ENCODE data around the gene GPR55. TPM values are rescaled to one million over a fixed set of nuclear protein-coding genes. Genes with fewer than 3 reads are reported as not detected.
"Not testable (repeated sequence)": the region's sequence is repeated elsewhere in the genome, so short reads cannot be mapped to it uniquely, and the experiment has no call there.

Gene GPR55
- total RNA-seq, result 1 to 10 TPM; 1.5 to 1.6 TPM

- H3K27me3 Mint-ChIP-seq, result peaks cover 11% of the 10 kb centered on the region
- ChIA-PET POLR2A (interaction anchor here (0.8 to 4.3 kb wide), 8 partner anchors 12 to 61 kb away, joined by 3 to 49 read pairs (median 5); no protein-coding TSS in a partner anchor), CTCF (interaction anchor here (0.7 to 5.9 kb wide), 22 partner anchors 12 to 128 kb away, joined by 3 to 110 read pairs (median 5); partner anchors contain the start of gene ITM2C)
- no peaks in the 10 kb centered on the region for H3K36me3 Mint-ChIP-seq
- DNase-seq, result peak; percentile 90
- peak within 1 kb of the TSS; percentile 91 for H3K27ac Mint-ChIP-seq
- intact Hi-C loops (cut with micrococcal nuclease), result loop anchor here (1.0 kb wide), 6 partner anchors 19 to 76 kb away; no protein-coding TSS in a partner anchor
- peaks cover 58% of the 10 kb centered on the region for H3K4me1 Mint-ChIP-seq (ENCODE audit: low read depth)
- peak within 1 kb of the TSS; percentile 74 for H3K4me3 Mint-ChIP-seq
- no peaks in the 10 kb centered on the region for H3K9me3 Mint-ChIP-seq
Observed at GRCh38 chr2:230924470-230925341, at the start of gene GPR55. TSS of gene GPR55 (minus strand) at chr2:230925242. CDS start at chr2:230910962, 14,280 bp downstream.

GRCh38 chr2:230974096-230974913 lies 49.3 kb upstream of the GPR55 start:
- intact Hi-C loops (cut with micrococcal nuclease), result loop anchor here (1.0 kb wide), 5 partner anchors 10 to 69 kb away; no protein-coding TSS in a partner anchor
- no peaks in the 10 kb centered on the region for H3K9me3 Mint-ChIP-seq
- ChIA-PET POLR2A (interaction anchor here (1.2 to 3.3 kb wide), 2 partner anchors 10 to 48 kb away, joined by 5 to 24 read pairs; no protein-coding TSS in a partner anchor), CTCF (interaction anchor here (1.1 to 3.2 kb wide), 7 partner anchors 11 to 150 kb away, joined by 4 to 13 read pairs (median 7); partner anchors contain the start of gene GPR55)
- H3K4me1 Mint-ChIP-seq (ENCODE audit: low read depth), result peaks cover 54% of the 10 kb centered on the region
- peak overlapping the region; percentile 17 for H3K4me3 Mint-ChIP-seq
- H3K36me3 Mint-ChIP-seq, result no peaks in the 10 kb centered on the region
- H3K27me3 Mint-ChIP-seq, result peaks cover 15% of the 10 kb centered on the region
- DNase-seq, result peak; percentile 87
- H3K27ac Mint-ChIP-seq, result peak overlapping the region; percentile 85

GRCh38 chr2:230972046-230972445 lies 47.0 kb upstream of the GPR55 start:
- peaks cover 10% of the 10 kb centered on the region for H3K27me3 Mint-ChIP-seq
- no peaks in the 10 kb centered on the region for H3K9me3 Mint-ChIP-seq
- intact Hi-C loops (cut with micrococcal nuclease), result no loop called here
- CTCF ChIA-PET, result interaction anchor here (0.7 kb wide), 1 partner anchor 15 kb away, joined by 4 read pairs; no protein-coding TSS in a partner anchor
- DNase-seq, result no peak
- H3K36me3 Mint-ChIP-seq, result no peaks in the 10 kb centered on the region
- no peak overlapping the region for H3K27ac Mint-ChIP-seq
- H3K4me3 Mint-ChIP-seq, result no peak overlapping the region
- peaks cover 47% of the 10 kb centered on the region for H3K4me1 Mint-ChIP-seq (ENCODE audit: low read depth)
- POLR2A ChIA-PET, result no interaction called here

- ChIA-PET POLR2A (interaction anchor here (1.0 kb wide), 1 partner anchor 12 kb away, joined by 3 read pairs; no protein-coding TSS in a partner anchor), CTCF (interaction anchor here (1.0 to 1.9 kb wide), 3 partner anchors 12 to 145 kb away, joined by 3 to 6 read pairs (median 4); no protein-coding TSS in a partner anchor)
- Mint-ChIP-seq H3K4me3 (no peak overlapping the region), H3K27ac (no peak overlapping the region), H3K9me3 (no peaks in the 10 kb centered on the region), H3K36me3 (no peaks in the 10 kb centered on the region), H3K4me1 (ENCODE audit: low read depth) (peaks cover 31% of the 10 kb centered on the region), H3K27me3 (peaks cover 4% of the 10 kb centered on the region)
- no peak for DNase-seq
- intact Hi-C loops (cut with micrococcal nuclease), result no loop called here
Observed at GRCh38 chr2:230969659-230970015, 44.6 kb upstream of the GPR55 start.

GRCh38 chr2:230968921-230969658 lies 44.0 kb upstream of the GPR55 start:
- Mint-ChIP-seq H3K27ac (no peak overlapping the region), H3K4me3 (no peak overlapping the region), H3K4me1 (ENCODE audit: low read depth) (peaks cover 25% of the 10 kb centered on the region), H3K27me3 (peaks cover 4% of the 10 kb centered on the region), H3K36me3 (no peaks in the 10 kb centered on the region), H3K9me3 (no peaks in the 10 kb centered on the region)
- no peak for DNase-seq
- CTCF ChIA-PET, result interaction anchor here (1.4 to 2.0 kb wide), 3 partner anchors 18 to 145 kb away, joined by 4 to 15 read pairs (median 6); no protein-coding TSS in a partner anchor
- POLR2A ChIA-PET, result no interaction called here
- intact Hi-C loops (cut with micrococcal nuclease), result no loop called here

GRCh38 chr2:230968314-230968713 lies 43.3 kb upstream of the GPR55 start:
- H3K27me3 Mint-ChIP-seq; H3K36me3 Mint-ChIP-seq; H3K27ac Mint-ChIP-seq; H3K9me3 Mint-ChIP-seq; DNase-seq; intact Hi-C loops (cut with micrococcal nuclease); H3K4me3 Mint-ChIP-seq: not testable (repeated sequence)
- ChIA-PET CTCF (interaction anchor here (2.0 kb wide), 1 partner anchor 19 kb away, joined by 15 read pairs; no protein-coding TSS in a partner anchor), POLR2A (interaction anchor here (1.4 kb wide), 1 partner anchor 17 kb away, joined by 3 read pairs; no protein-coding TSS in a partner anchor)
- H3K4me1 Mint-ChIP-seq (ENCODE audit: low read depth), result peaks cover 18% of the 10 kb centered on the region

GRCh38 chr2:230967113-230967512 lies 42.1 kb upstream of the GPR55 start:
- intact Hi-C loops (cut with micrococcal nuclease), result no loop called here
- ChIA-PET CTCF (interaction anchor here (1.0 to 2.0 kb wide), 2 partner anchors 20 to 39 kb away, joined by 3 to 15 read pairs; no protein-coding TSS in a partner anchor), POLR2A (interaction anchor here (1.4 kb wide), 1 partner anchor 16 kb away, joined by 3 read pairs; no protein-coding TSS in a partner anchor)
- no peaks in the 10 kb centered on the region for H3K9me3 Mint-ChIP-seq
- peaks cover 12% of the 10 kb centered on the region for H3K27me3 Mint-ChIP-seq
- H3K4me3 Mint-ChIP-seq, result no peak overlapping the region
- no peak overlapping the region for H3K27ac Mint-ChIP-seq
- peaks cover 18% of the 10 kb centered on the region for H3K4me1 Mint-ChIP-seq (ENCODE audit: low read depth)
- no peak for DNase-seq
- peaks cover 3% of the 10 kb centered on the region for H3K36me3 Mint-ChIP-seq

- Mint-ChIP-seq H3K4me1 (ENCODE audit: low read depth) (peaks cover 11% of the 10 kb centered on the region), H3K27ac (no peak overlapping the region), H3K27me3 (peaks cover 34% of the 10 kb centered on the region), H3K9me3 (no peaks in the 10 kb centered on the region), H3K36me3 (peaks cover 3% of the 10 kb centered on the region), H3K4me3 (no peak overlapping the region)
- ChIA-PET POLR2A (no interaction called here), CTCF (no interaction called here)
- intact Hi-C loops (cut with micrococcal nuclease), result no loop called here
- no peak for DNase-seq
Observed at GRCh38 chr2:230964136-230964730, 39.2 kb upstream of the GPR55 start.

GRCh38 chr2:230961091-230961491 lies 36.0 kb upstream of the GPR55 start:
- CTCF ChIA-PET, result interaction anchor here (1.4 to 1.6 kb wide), 2 partner anchors 55 to 61 kb away, joined by 3 read pairs; no protein-coding TSS in a partner anchor
- Mint-ChIP-seq H3K27me3 (peaks cover 48% of the 10 kb centered on the region), H3K36me3 (peaks cover 3% of the 10 kb centered on the region), H3K27ac (no peak overlapping the region), H3K4me3 (no peak overlapping the region), H3K4me1 (ENCODE audit: low read depth) (peaks cover 30% of the 10 kb centered on the region), H3K9me3 (no peaks in the 10 kb centered on the region)
- no peak for DNase-seq
- POLR2A ChIA-PET, result no interaction called here
- intact Hi-C loops (cut with micrococcal nuclease), result no loop called here

GRCh38 chr2:230960026-230960425 lies 35.0 kb upstream of the GPR55 start:
- Mint-ChIP-seq H3K27ac (no peak overlapping the region), H3K36me3 (peaks cover 3% of the 10 kb centered on the region), H3K4me3 (no peak overlapping the region), H3K9me3 (no peaks in the 10 kb centered on the region), H3K27me3 (peaks cover 54% of the 10 kb centered on the region), H3K4me1 (ENCODE audit: low read depth) (peaks cover 35% of the 10 kb centered on the region)
- intact Hi-C loops (cut with micrococcal nuclease), result no loop called here
- CTCF ChIA-PET, result interaction anchor here (1.4 to 2.2 kb wide), 3 partner anchors 27 to 60 kb away, joined by 3 to 11 read pairs (median 3); no protein-coding TSS in a partner anchor
- DNase-seq, result no peak
- POLR2A ChIA-PET, result no interaction called here
